Osteoblast (primary cell): ENCODE results near the gene CD33. TPM values are rescaled to one million over a fixed set of nuclear protein-coding genes. Genes with fewer than 3 reads are reported as not detected.

Experiments used
- DNase-seq: peaks from one replicate; pipeline ENCODE4 v3.0.0; 2011; ENCODE audit warnings: low spot score, mixed read lengths; ENCODE audit not compliant: insufficient read length; ENCODE audit errors: missing footprints
- H2AFZ ChIP-seq: 2 replicates; pipeline ENCODE4 v1.6.0; 2011; ENCODE audit warnings: mild to moderate bottlenecking, low read length
- H3K27ac ChIP-seq: 2 replicates; pipeline ENCODE4 v1.5.1; 2011; ENCODE audit warnings: mild to moderate bottlenecking, low read depth, low read length, moderate library complexity
- H3K27me3 ChIP-seq: 2 replicates; pipeline ENCODE4 v1.6.0; 2012; ENCODE audit warnings: mild to moderate bottlenecking, control low read depth, inconsistent platforms, low read length, moderate library complexity; ENCODE audit not compliant: insufficient read depth
- H3K36me3 ChIP-seq: 2 replicates; pipeline ENCODE4 v1.5.1; 2011; ENCODE audit warnings: mild to moderate bottlenecking, low read length, control low read depth, moderate library complexity; ENCODE audit not compliant: insufficient read depth
- H3K4me1 ChIP-seq: 2 replicates; pipeline ENCODE4 v1.5.1; 2011; ENCODE audit warnings: mild to moderate bottlenecking, low read length, control low read depth, moderate library complexity; ENCODE audit not compliant: insufficient read depth
- H3K4me2 ChIP-seq: 2 replicates; pipeline ENCODE4 v1.6.0; 2011; ENCODE audit warnings: mild to moderate bottlenecking, low read length; ENCODE audit not compliant: insufficient read depth
- H3K4me3 ChIP-seq: fragments of 200-600 bp; sonication (generic); 3 replicates; pipeline ENCODE4 v1.5.1; 2012; ENCODE audit warnings: mild to moderate bottlenecking, low read length, inconsistent platforms; ENCODE audit not compliant: insufficient read depth
- H3K79me2 ChIP-seq: 2 replicates; pipeline ENCODE4 v1.6.0; 2012; ENCODE audit warnings: mild to moderate bottlenecking, low read length, control low read depth, inconsistent platforms; ENCODE audit not compliant: insufficient read depth
- H3K9me3 ChIP-seq: 2 replicates; pipeline ENCODE4 v1.5.1; 2011; ENCODE audit warnings: low read depth, low read length, control low read depth
- H4K20me1 ChIP-seq: 2 replicates; pipeline ENCODE4 v1.6.0; 2012; ENCODE audit warnings: mild to moderate bottlenecking, low read length, control low read depth; ENCODE audit not compliant: insufficient read depth
- total RNA-seq: library from RNA; depleted of rRNA; stranded (reverse); fragments of >200 nt; gene quantifications from 2 replicates; pipeline ENCODE4 v1.2.3, GENCODE V29; 2012
- TF ChIP-seq, protein P1 (sequence below): IDR thresholded peaks from 2 replicates; pipeline ENCODE4 v1.5.1; 2011; ENCODE audit warnings: mild to moderate bottlenecking, low read depth, low read length, moderate library complexity; ENCODE audit errors: extremely low read depth

Gene CD33
- total RNA-seq, 1 donor: not detected

- TF ChIP-seq, protein P1, sequence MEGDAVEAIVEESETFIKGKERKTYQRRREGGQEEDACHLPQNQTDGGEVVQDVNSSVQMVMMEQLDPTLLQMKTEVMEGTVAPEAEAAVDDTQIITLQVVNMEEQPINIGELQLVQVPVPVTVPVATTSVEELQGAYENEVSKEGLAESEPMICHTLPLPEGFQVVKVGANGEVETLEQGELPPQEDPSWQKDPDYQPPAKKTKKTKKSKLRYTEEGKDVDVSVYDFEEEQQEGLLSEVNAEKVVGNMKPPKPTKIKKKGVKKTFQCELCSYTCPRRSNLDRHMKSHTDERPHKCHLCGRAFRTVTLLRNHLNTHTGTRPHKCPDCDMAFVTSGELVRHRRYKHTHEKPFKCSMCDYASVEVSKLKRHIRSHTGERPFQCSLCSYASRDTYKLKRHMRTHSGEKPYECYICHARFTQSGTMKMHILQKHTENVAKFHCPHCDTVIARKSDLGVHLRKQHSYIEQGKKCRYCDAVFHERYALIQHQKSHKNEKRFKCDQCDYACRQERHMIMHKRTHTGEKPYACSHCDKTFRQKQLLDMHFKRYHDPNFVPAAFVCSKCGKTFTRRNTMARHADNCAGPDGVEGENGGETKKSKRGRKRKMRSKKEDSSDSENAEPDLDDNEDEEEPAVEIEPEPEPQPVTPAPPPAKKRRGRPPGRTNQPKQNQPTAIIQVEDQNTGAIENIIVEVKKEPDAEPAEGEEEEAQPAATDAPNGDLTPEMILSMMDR: no peak
- H3K36me3 ChIP-seq: no peaks in the 10 kb centered on the region
- H2AFZ ChIP-seq: no peak overlapping the region
- H3K4me3 ChIP-seq: no peak overlapping the region
- H4K20me1 ChIP-seq: no peaks in the 10 kb centered on the region
- H3K79me2 ChIP-seq: no peaks in the 10 kb centered on the region
- no peaks in the 10 kb centered on the region for H3K27me3 ChIP-seq
- no peak for DNase-seq
- H3K4me1 ChIP-seq: no peaks in the 10 kb centered on the region
- H3K4me2 ChIP-seq: no peak overlapping the region
- no peak overlapping the region for H3K27ac ChIP-seq
- H3K9me3 ChIP-seq: no peaks in the 10 kb centered on the region
Measured at GRCh38 chr19:51257471-51257870, 32.6 kb downstream of the CD33 start.

- Histone ChIP-seq H3K36me3 (no peaks in the 10 kb centered on the region), H4K20me1 (no peaks in the 10 kb centered on the region), H3K4me3 (no peak overlapping the region), H3K4me1 (no peaks in the 10 kb centered on the region), H3K79me2 (no peaks in the 10 kb centered on the region), H3K27me3 (no peaks in the 10 kb centered on the region), H3K9me3 (no peaks in the 10 kb centered on the region), H3K4me2 (no peak overlapping the region), H2AFZ (no peak overlapping the region), H3K27ac (no peak overlapping the region)
- TF ChIP-seq, protein P1: no peak
- no peak for DNase-seq
Measured at GRCh38 chr19:51258165-51259160, 33.6 kb downstream of the CD33 start.

DNA sequence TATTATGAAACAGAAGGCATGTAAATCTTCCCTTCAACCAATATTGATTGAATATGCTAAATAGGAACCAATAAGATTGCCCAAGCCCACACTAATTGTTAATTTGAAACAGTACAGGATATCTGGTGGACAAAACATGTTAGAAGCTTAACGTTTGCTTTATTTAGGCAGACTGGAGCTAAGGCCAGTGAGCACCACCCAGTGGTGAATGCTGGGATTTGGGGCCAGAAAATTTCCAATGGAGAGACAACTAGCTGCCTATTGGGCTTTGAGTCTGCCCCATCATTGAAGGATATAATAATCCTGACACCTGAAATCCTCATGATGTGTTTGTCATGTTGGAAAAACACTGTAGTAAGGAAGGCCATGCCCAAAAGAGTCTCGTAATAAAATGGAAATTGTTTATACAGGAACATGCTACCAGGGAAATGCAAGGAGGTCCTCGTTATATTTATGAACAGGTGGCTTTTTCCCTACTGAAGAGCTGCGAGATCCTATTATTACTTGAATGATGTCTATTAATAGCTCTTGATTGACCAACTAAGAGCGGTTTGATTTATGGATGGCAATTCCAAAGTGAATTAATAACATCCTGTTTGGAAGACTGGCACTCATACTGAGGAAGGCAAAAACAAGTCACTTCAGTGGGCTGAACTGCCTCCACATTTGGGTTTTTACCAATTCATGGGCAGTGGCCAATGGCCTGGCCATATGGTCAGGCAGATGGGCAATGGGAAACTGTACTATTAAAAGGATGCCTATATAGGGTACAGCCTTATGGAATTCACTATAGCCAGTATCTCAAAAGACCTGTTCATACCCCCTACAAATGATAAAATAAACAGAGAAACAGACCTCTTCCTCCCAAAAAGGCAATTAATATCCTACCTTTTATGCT, 34.7 kb downstream of the CD33 start:
- TF ChIP-seq, protein P1: peak; percentile 73
- Histone ChIP-seq H3K9me3 (no peaks in the 10 kb centered on the region), H3K27me3 (no peaks in the 10 kb centered on the region), H3K79me2 (no peaks in the 10 kb centered on the region), H4K20me1 (no peaks in the 10 kb centered on the region), H3K36me3 (no peaks in the 10 kb centered on the region), H3K4me2 (no peak overlapping the region), H3K4me3 (no peak overlapping the region), H3K27ac (no peak overlapping the region), H3K4me1 (no peaks in the 10 kb centered on the region), H2AFZ (no peak overlapping the region)
- peak; percentile 47 for DNase-seq
